HG03280 (cell line): ENCODE measurements around the gene PRR20E.
"Not testable (repeated sequence)": the region's sequence is repeated elsewhere in the genome, so short reads cannot be mapped to it uniquely, and the experiment has no call there.

Experiments used
- ATAC-seq: cut with Tn5 transposase; IDR thresholded peaks from one replicate; pipeline ENCODE4 v1.9.1; 2021; ENCODE audit warnings: mild to moderate bottlenecking, moderate library complexity; ENCODE audit not compliant: unreplicated experiment

PRR20E gene

DNA sequence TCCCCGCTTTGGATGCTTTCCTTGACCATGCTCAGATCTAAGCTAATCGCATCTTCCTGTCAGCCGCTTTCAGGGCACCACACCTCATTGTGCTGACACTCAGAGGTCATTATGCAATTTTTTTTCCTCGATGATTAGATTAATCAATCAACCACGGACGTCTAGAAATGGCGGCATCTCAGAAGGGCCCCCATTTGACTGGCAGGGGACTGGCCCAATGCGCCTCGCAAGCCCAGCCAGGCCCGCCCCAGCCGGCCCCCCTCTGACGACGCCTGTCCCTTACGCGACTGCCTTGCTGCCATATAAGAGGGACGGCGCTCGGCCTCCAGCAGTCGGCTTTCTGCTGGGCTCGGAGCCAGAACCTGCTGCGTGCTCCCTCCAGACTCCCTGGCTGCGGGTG is at the start of gene PRR20E:
PRR20E (plus strand) TSS at position 301 of the 400 bp plus-strand sequence. CDS start 387 bp downstream, outside the sequence.
- not testable (repeated sequence) for ATAC-seq

DNA sequence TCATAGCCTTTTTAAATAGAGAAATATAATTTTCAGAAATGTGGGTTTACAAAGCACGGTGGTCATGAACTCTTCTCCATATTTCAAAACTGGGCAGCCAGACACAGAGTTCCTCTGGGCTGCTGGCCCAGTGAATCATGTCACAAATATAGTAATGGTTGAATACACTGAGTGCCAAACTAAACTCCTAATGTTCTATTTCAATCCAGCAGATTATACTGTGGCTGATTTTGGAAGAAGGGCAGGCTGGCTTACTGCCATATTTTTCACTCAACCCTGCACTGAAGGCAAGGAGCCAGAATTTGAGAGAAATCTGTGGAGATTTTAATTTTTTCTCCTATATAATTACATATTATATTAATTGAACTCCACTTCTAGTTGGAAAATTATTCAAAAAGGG is 43.3 kb upstream of the PRR20E start:
- no peak for ATAC-seq

DNA sequence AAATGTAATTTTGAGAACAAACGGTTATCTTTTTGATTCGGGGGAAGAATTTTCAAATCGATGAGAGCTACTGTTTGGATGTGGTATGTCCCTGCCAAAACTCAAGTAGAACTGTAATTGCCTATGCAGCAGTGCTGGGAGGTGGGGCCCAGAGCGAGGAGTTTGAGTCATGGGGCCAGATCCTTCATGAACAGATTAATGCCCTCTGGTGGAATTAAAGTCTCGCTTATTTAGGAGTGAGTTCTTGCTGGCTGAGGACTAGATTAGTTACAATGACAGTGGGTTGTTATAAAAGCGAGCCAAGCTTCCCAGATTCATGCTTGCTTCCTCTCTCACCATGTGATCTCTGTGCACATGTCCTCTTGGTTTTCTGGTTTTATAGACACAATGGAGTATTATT is 38.1 kb upstream of the PRR20E start:
- ATAC-seq = no peak

DNA sequence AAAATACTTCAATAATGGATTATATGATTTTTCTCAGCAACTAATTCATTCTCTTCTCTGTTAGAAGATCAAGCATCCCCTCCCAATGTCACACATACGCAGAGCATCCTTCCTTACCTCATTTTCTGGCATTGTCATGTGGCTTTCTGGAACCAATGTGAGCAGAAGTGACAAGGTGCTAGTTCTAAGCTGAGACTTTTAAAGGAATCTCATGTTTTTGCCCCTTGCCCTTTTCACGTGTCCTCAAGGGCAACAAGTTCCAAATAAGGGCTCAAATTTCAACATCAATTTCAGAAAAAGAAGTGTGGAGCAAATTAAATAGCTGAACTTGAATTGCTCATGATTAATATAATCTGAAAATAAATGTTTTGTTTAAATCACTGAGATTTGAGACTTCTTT is 30.9 kb upstream of the PRR20E start:
- no peak for ATAC-seq

DNA sequence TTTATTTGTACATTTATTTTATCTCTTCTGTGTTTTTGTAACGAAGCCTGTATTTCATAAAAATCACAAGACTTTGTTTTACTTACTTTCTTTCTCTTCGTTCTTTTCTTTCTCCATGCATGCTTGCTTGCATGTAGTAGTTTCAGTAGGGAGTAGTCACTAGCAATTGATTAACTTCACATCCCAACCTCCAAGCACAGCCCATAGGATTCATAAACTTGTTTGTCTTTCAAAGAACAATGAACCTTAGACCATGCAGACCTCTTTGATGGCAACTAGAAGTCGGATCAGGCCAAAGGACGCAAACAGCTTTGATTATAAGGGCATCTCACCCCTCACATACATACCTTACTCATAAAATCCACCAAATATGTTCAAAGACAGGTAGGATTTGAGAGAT is 29.4 kb upstream of the PRR20E start:
- no peak for ATAC-seq

DNA sequence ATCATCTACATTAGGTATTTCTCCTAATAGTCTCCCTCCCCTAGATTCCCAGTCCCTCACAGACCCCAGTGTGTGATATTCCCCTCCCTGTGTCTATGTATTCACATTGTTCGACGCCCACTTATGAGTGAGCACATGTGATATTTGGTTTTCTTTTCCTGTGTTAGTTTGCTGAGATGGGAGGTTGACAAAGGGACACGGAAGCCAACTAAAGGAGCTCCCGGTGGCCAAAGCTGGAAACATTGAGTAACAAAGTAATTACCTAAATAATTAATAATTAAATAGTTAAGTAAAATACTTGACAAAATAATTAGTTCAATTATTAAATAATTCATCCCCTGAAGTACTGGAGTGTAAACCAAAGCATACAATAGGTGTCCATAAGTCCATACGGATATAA is 28.0 kb upstream of the PRR20E start:
- ATAC-seq = no peak

DNA sequence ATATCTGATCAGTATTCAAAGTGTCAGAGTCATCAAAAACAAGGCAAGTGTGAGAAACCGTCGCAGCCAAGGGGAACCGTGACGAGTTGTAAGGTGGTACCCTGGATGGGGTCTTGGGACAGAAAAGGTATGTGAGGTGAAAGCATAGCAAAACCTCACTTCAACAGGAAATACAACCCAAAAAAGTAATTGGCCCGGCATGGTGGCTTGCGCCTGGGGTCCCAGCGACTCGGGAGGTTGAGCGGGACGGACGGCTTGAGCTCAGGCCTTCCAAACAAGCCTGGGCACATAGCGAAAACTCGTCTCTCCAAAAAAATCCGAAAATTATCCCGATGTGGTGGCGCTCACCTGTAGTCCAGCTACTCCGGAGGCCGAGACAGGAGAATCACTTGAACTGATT is 27.2 kb upstream of the PRR20E start:
- ATAC-seq = not testable (repeated sequence)

DNA sequence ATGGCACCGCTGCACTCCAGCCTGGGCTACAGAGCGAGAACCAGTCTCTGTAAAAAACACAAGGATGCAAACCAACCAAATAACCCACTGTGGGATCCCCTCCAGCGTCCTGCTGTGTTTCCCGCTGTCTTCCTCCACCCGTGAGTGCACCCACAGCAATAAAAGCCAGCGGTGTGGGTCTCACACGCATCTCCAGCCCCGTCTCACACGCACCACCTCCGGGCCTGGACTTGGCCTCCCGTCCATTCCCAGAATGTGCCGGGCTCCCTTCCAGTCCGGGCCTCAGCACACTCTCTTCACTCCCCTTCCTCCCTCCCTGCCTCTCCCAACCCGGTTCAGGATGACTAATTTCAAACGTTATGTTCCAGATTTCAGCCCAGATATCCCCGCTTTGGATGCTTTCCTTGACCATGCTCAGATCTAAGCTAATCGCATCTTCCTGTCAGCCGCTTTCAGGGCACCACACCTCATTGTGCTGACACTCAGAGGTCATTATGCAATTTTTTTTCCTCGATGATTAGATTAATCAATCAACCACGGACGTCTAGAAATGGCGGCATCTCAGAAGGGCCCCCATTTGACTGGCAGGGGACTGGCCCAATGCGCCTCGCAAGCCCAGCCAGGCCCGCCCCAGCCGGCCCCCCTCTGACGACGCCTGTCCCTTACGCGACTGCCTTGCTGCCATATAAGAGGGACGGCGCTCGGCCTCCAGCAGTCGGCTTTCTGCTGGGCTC is 26.6 kb upstream of the PRR20E start, which contains the start of gene PRR20A:
PRR20A (plus strand) TSS at position 684 of the 734 bp plus-strand sequence. CDS start 387 bp downstream, outside the sequence.
- ATAC-seq = not testable (repeated sequence)

DNA sequence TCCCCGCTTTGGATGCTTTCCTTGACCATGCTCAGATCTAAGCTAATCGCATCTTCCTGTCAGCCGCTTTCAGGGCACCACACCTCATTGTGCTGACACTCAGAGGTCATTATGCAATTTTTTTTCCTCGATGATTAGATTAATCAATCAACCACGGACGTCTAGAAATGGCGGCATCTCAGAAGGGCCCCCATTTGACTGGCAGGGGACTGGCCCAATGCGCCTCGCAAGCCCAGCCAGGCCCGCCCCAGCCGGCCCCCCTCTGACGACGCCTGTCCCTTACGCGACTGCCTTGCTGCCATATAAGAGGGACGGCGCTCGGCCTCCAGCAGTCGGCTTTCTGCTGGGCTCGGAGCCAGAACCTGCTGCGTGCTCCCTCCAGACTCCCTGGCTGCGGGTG is 19.8 kb upstream of the PRR20E start, which contains the start of gene PRR20B:
PRR20B (plus strand) TSS at position 301 of the 400 bp plus-strand sequence. CDS start 387 bp downstream, outside the sequence.
- not testable (repeated sequence) for ATAC-seq

DNA sequence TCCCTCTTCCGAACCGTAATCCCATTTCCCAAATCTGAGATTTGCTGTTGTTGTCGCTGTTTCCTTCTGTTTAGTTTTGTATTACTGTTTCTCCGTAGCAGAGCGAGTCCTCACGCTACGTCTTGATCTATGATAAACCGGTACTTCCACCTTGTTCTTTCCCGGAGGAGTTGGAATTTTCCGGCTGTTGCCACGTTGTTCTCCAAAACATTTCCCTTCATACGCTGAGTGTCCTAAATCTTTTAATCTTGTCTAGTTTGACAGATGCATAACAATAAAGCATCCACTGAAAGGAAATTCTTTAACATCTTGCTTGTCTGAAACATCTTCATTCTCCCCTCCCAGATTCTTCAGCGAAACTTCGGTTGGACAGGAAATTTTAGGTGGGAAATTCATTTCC is 18.9 kb upstream of the PRR20E start:
- ATAC-seq = not testable (repeated sequence)

DNA sequence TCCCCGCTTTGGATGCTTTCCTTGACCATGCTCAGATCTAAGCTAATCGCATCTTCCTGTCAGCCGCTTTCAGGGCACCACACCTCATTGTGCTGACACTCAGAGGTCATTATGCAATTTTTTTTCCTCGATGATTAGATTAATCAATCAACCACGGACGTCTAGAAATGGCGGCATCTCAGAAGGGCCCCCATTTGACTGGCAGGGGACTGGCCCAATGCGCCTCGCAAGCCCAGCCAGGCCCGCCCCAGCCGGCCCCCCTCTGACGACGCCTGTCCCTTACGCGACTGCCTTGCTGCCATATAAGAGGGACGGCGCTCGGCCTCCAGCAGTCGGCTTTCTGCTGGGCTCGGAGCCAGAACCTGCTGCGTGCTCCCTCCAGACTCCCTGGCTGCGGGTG is 13.2 kb upstream of the PRR20E start, which contains the start of gene PRR20C:
PRR20C (plus strand) TSS at position 301 of the 400 bp plus-strand sequence. CDS start 387 bp downstream, outside the sequence.
- ATAC-seq = not testable (repeated sequence)

DNA sequence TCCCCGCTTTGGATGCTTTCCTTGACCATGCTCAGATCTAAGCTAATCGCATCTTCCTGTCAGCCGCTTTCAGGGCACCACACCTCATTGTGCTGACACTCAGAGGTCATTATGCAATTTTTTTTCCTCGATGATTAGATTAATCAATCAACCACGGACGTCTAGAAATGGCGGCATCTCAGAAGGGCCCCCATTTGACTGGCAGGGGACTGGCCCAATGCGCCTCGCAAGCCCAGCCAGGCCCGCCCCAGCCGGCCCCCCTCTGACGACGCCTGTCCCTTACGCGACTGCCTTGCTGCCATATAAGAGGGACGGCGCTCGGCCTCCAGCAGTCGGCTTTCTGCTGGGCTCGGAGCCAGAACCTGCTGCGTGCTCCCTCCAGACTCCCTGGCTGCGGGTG is 6.7 kb upstream of the PRR20E start, which contains the start of gene PRR20D:
PRR20D (plus strand) TSS at position 301 of the 400 bp plus-strand sequence. CDS start 387 bp downstream, outside the sequence.
- not testable (repeated sequence) for ATAC-seq

DNA sequence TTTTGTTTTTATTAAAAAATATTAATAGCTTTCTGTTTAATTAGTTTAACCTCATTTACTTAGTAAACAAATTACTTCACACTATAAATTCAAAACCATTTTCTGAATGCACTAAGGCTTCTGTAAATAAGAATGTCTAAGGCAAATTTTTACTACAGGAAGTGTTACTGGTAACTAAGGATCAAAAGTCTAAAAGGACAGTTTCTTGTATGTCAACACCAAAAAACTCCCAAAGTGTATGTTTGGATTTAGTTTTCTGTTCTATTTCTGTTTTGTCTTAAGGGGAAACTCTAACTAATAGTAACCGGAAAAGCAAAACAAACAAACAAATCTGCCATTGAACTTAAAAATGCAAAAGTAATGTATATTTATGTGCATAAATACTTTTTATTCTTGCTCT is 24.7 kb downstream of the PRR20E start:
- ATAC-seq = no peak

DNA sequence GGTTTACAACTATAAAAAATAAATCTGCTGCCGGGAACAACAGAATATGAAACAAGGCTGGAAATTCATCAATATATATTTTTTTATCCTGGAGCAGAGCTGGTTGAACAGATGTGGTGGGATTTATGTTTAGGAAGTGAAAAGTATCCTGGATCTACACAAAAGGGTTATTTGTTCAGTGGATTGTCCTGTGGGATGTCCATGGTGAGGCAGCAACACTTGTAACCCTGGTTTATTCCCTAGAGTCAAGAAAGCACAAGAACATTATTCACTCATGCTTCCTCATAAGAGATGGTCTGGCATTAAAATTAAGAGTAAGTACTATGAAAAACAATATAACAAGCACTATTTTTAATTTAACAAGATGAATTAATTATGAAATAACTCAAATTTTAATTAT is 46.0 kb downstream of the PRR20E start:
- ATAC-seq = no peak
